HG03095 (cell line): ENCODE measurements around the gene STKLD1.
"Not testable (repeated sequence)": the region's sequence is repeated elsewhere in the genome, so short reads cannot be mapped to it uniquely, and the experiment has no call there.

Experiments
- ATAC-seq: cut with Tn5 transposase; IDR thresholded peaks from one replicate; pipeline ENCODE4 v1.9.1; 2021; ENCODE audit warnings: moderate library complexity; ENCODE audit not compliant: unreplicated experiment

Gene STKLD1

GRCh38 chr9:133382507-133383141 lies 6.5 kb downstream of the STKLD1 start:
- ATAC-seq: no peak

- ATAC-seq: no peak
Measured at GRCh38 chr9:133383438-133383837, 7.3 kb downstream of the STKLD1 start.

- ATAC-seq: no peak
Measured at GRCh38 chr9:133384736-133385321, 8.7 kb downstream of the STKLD1 start.

- no peak for ATAC-seq
Measured at GRCh38 chr9:133385452-133385851, 9.3 kb downstream of the STKLD1 start.

- ATAC-seq: no peak
Measured at GRCh38 chr9:133386338-133386737, 10.2 kb downstream of the STKLD1 start.

- no peak for ATAC-seq
Measured at GRCh38 chr9:133387680-133388079, 11.5 kb downstream of the STKLD1 start.

GRCh38 chr9:133389025-133389557 lies 12.9 kb downstream of the STKLD1 start:
- ATAC-seq: no peak

GRCh38 chr9:133389562-133389961 lies 13.4 kb downstream of the STKLD1 start:
- ATAC-seq: no peak

- no peak for ATAC-seq
Measured at GRCh38 chr9:133390713-133391112, 14.5 kb downstream of the STKLD1 start.

GRCh38 chr9:133391449-133391848 lies 15.3 kb downstream of the STKLD1 start:
- not testable (repeated sequence) for ATAC-seq

GRCh38 chr9:133392308-133392707 lies 16.1 kb downstream of the STKLD1 start:
- not testable (repeated sequence) for ATAC-seq

GRCh38 chr9:133393399-133393798 lies 17.2 kb downstream of the STKLD1 start:
- ATAC-seq: no peak

- ATAC-seq: no peak
Measured at GRCh38 chr9:133394687-133395271, 18.6 kb downstream of the STKLD1 start.

GRCh38 chr9:133396952-133397351 lies 20.8 kb downstream of the STKLD1 start:
- no peak for ATAC-seq

GRCh38 chr9:133397370-133397769 lies 21.2 kb downstream of the STKLD1 start:
- no peak for ATAC-seq

GRCh38 chr9:133397895-133398294 lies 21.7 kb downstream of the STKLD1 start:
- ATAC-seq: no peak

- no peak for ATAC-seq
Measured at GRCh38 chr9:133400292-133400691, 24.1 kb downstream of the STKLD1 start.

GRCh38 chr9:133401588-133401987 lies 25.4 kb downstream of the STKLD1 start:
- ATAC-seq: no peak

- ATAC-seq: no peak
Measured at GRCh38 chr9:133402689-133403088, 26.5 kb downstream of the STKLD1 start.

- no peak for ATAC-seq
Measured at GRCh38 chr9:133403766-133404453, 27.7 kb downstream of the STKLD1 start.

- ATAC-seq: no peak
Measured at GRCh38 chr9:133404454-133405002, 28.4 kb downstream of the STKLD1 start.
